ENCODE measurements around the gene HOTAIR. TPM values are rescaled to one million over a fixed set of nuclear protein-coding genes. Genes with fewer than 3 reads are reported as not detected.

Gene HOTAIR
- polyA plus RNA-seq, 2 of the 4 experiments (the other 2 are of a cell fraction), result 0.67 to 0.71 TPM

DNA sequence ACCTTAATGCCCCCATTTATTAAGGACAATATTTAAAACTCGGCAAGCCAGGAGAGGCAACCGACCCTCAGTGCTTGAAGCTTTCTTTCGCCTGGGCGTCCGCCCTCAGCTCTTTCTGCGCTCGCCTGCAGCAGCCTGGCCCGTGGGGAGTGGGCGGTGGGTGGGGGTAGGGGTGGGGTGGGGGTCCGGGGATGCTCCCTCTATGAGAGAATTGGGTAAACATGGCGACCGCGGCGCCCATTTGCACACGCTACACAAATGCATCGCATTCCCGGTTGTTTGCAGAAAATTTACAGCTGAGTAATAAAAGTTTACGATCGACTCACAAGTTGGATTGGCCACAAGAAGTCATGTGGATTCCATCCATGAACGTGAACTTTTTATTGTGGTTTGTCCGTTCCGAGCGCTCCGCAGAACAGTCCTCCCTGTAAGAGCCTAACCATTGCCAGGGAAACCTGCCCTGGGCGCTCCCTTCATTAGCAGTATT lies 41.8 kb upstream of the HOTAIR start:
- DNase-seq (ENCODE audit: low read depth in 1 of 2, low spot score in 1 of 2), result peak; percentile 78 to 84
- peak overlapping the region; percentile 61 for H3K4me3 ChIP-seq
- H3K4me2 ChIP-seq, result peak overlapping the region; percentile 96
- no peak for TF ChIP-seq RNF2 (IDR thresholded peaks at IDR 0.05; ENCODE audit: borderline replicate concordance, low read depth)
- TF ChIP-seq JUN (IDR thresholded peaks at IDR 0.05), result peak in 1 of 2 experiments; percentile 54; a peak in 2 of 5 replicates
- TF ChIP-seq BHLHE40 (IDR thresholded peaks at IDR 0.05; ENCODE audit: low read depth, low read length), result no peak
- ChIA-PET POLR2A (interaction anchor here (0.9 to 2.5 kb wide), 11 partner anchors 11 to 264 kb away, joined by 3 to 26 read pairs (median 9); partner anchors contain the start of genes CBX5, HNRNPA1, HOXC4 and HOXC5), CTCF (interaction anchor here (1.1 to 28.7 kb wide), 12 partner anchors 8 to 344 kb away, joined by 3 to 1074 read pairs (median 8); partner anchors contain the start of genes HOXC5, HOXC6, HOXC8 and HOXC9)
- ATAC-seq, result peak; percentile 7 to 23; a peak in 4 of 6 replicates
- H3K9me3 ChIP-seq, result no peaks in the 10 kb centered on the region
- no peak for FAIRE-seq
- peak overlapping the region; percentile 96 to 99 for H3K27ac ChIP-seq
- H3K4me1 ChIP-seq, result peaks cover 56% of the 10 kb centered on the region
- 15% methylated on average over 25 of the region's 25 CpGs for WGBS (ENCODE audit: missing lambda C conversion rate)

DNA sequence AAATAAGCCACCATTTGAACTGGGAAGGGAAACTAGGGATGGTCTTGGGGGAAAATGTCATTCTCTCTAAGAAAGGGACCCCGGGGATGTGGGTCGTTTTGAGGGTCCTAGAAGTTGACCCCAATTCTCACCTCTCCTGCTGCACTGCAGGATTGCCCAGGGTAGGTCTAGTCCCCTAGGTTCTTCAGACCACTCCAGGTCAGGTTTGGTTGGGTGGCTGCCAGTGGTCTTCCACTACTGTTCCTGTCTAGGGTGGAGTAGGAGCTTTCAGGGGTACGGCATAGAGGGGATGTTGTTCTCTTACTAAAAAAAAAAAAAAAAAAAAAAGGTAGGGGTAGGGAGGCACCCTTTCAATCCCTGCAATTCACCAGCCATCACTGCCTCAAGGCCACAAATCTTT lies 41.3 kb upstream of the HOTAIR start:
- no peak for TF ChIP-seq HOXB5 (CRISPR knock-in tag; IDR thresholded peaks at IDR 0.05)
- TF ChIP-seq, protein P1, sequence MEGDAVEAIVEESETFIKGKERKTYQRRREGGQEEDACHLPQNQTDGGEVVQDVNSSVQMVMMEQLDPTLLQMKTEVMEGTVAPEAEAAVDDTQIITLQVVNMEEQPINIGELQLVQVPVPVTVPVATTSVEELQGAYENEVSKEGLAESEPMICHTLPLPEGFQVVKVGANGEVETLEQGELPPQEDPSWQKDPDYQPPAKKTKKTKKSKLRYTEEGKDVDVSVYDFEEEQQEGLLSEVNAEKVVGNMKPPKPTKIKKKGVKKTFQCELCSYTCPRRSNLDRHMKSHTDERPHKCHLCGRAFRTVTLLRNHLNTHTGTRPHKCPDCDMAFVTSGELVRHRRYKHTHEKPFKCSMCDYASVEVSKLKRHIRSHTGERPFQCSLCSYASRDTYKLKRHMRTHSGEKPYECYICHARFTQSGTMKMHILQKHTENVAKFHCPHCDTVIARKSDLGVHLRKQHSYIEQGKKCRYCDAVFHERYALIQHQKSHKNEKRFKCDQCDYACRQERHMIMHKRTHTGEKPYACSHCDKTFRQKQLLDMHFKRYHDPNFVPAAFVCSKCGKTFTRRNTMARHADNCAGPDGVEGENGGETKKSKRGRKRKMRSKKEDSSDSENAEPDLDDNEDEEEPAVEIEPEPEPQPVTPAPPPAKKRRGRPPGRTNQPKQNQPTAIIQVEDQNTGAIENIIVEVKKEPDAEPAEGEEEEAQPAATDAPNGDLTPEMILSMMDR (IDR thresholded peaks at IDR 0.05), result no peak
- TF ChIP-seq, protein P2, sequence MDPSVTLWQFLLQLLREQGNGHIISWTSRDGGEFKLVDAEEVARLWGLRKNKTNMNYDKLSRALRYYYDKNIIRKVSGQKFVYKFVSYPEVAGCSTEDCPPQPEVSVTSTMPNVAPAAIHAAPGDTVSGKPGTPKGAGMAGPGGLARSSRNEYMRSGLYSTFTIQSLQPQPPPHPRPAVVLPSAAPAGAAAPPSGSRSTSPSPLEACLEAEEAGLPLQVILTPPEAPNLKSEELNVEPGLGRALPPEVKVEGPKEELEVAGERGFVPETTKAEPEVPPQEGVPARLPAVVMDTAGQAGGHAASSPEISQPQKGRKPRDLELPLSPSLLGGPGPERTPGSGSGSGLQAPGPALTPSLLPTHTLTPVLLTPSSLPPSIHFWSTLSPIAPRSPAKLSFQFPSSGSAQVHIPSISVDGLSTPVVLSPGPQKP (IDR thresholded peaks at IDR 0.05; ENCODE audit: low read depth, low read length), result no peak
- TF ChIP-seq, protein P3, sequence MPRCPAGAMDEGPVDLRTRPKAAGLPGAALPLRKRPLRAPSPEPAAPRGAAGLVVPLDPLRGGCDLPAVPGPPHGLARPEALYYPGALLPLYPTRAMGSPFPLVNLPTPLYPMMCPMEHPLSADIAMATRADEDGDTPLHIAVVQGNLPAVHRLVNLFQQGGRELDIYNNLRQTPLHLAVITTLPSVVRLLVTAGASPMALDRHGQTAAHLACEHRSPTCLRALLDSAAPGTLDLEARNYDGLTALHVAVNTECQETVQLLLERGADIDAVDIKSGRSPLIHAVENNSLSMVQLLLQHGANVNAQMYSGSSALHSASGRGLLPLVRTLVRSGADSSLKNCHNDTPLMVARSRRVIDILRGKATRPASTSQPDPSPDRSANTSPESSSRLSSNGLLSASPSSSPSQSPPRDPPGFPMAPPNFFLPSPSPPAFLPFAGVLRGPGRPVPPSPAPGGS (IDR thresholded peaks at IDR 0.05), result no peak
- TF ChIP-seq HDAC2 (IDR thresholded peaks at IDR 0.05), result no peak
- TF ChIP-seq, protein P4, sequence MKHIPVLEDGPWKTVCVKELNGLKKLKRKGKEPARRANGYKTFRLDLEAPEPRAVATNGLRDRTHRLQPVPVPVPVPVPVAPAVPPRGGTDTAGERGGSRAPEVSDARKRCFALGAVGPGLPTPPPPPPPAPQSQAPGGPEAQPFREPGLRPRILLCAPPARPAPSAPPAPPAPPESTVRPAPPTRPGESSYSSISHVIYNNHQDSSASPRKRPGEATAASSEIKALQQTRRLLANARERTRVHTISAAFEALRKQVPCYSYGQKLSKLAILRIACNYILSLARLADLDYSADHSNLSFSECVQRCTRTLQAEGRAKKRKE (CRISPR knock-in tag; IDR thresholded peaks at IDR 0.05; ENCODE audit: low read depth), result no peak
- TF ChIP-seq, protein P5, sequence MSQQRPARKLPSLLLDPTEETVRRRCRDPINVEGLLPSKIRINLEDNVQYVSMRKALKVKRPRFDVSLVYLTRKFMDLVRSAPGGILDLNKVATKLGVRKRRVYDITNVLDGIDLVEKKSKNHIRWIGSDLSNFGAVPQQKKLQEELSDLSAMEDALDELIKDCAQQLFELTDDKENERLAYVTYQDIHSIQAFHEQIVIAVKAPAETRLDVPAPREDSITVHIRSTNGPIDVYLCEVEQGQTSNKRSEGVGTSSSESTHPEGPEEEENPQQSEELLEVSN (IDR thresholded peaks at IDR 0.05; ENCODE audit: borderline replicate concordance, low read depth), result no peak
- TF ChIP-seq HEYL (CRISPR knock-in tag; IDR thresholded peaks at IDR 0.05), result no peak
- TF ChIP-seq SREBF2 (IDR thresholded peaks at IDR 0.05), result no peak
- H3K4me3 ChIP-seq, result peak overlapping the region; percentile 61
- no peaks in the 10 kb centered on the region for H3K9me3 ChIP-seq
- no peak for DNase-seq (ENCODE audit: low read depth in 1 of 2, low spot score in 1 of 2)
- peak overlapping the region; percentile 96 for H3K4me2 ChIP-seq
- FAIRE-seq, result no peak
- POLR2A ChIA-PET, result interaction anchor here (0.9 to 2.5 kb wide), 9 partner anchors 10 to 200 kb away, joined by 3 to 26 read pairs (median 11); partner anchors contain the start of genes HOXC4, HOXC5, HOXC6 and HOXC9
- peaks cover 56% of the 10 kb centered on the region for H3K4me1 ChIP-seq
- 88% methylated on average over 3 of the region's 3 CpGs for WGBS (ENCODE audit: missing lambda C conversion rate)
- peak overlapping the region; percentile 96 to 99 for H3K27ac ChIP-seq
- ATAC-seq, result no peak
- CTCF ChIA-PET, result interaction anchor here (1.0 to 28.7 kb wide), 10 partner anchors 7 to 270 kb away, joined by 3 to 1074 read pairs (median 8); partner anchors contain the start of genes HOXC5, HOXC6, HOXC9 and SMUG1

DNA sequence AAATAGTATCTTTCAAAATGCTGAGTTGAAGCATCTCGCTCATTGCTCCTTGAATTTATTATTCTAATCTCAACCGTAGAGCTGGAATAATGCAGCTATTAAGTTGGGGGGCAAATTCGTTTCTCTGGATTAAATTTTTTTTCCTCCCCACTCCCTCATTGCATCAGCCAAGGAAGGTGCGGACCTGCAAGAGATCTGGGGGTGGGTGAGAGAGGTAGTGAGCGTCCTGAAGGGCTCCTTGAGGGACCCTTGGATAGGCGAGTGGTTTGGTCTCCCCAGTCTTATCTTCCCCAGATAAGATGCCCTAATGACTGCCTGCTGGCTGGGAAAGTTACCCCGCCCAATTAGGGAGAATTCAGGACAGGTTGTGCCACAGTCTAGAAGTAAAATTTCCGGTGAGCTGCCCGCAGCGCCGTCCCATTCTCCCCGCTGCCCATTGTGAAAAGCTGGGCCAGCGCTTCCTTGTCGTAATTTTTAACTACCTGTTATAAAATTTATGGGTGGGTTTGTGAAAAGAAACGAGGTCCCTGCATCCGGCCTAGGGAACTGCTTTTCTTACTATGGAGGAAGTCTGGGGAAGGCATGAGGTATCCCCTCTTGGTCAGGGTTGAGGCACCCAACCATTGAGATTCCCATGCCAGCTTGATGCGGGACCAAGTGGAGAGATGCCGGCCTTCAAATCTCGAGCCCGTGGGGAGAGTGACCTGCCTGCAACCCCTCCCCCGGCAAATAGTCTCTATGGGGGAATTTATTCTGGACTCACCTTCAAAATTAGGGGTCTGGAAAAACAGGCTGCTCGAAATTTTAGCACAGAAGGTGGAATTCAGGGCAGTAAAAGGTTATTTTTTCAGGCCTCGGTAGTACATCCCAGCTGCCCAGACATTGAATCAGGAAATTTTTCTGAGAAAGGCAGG lies 40.5 kb upstream of the HOTAIR start:
- TF ChIP-seq BHLHE40 (IDR thresholded peaks at IDR 0.05; ENCODE audit: low read depth, low read length) (no peak), HOXB13 (CRISPR knock-in tag; IDR thresholded peaks at IDR 0.05; ENCODE audit: low read depth) (no peak), RCOR1 (IDR thresholded peaks at IDR 0.05; ENCODE audit: low read depth, low read length) (no peak), MAZ (IDR thresholded peaks at IDR 0.05; ENCODE audit: borderline replicate concordance, low read depth, low read length) (no peak), CEBPB (IDR thresholded peaks at IDR 0.05) (no peak)
- TF ChIP-seq, protein P6, sequence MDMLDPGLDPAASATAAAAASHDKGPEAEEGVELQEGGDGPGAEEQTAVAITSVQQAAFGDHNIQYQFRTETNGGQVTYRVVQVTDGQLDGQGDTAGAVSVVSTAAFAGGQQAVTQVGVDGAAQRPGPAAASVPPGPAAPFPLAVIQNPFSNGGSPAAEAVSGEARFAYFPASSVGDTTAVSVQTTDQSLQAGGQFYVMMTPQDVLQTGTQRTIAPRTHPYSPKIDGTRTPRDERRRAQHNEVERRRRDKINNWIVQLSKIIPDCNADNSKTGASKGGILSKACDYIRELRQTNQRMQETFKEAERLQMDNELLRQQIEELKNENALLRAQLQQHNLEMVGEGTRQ (IDR thresholded peaks at IDR 0.05), result no peak
- H3K4me2 ChIP-seq, result peak overlapping the region; percentile 96
- ATAC-seq (no peak), DNase-seq (ENCODE audit: low read depth in 1 of 2, low spot score in 1 of 2) (no peak), FAIRE-seq (no peak)
- H3K4me1 ChIP-seq, result peaks cover 60% of the 10 kb centered on the region
- ChIA-PET CTCF (interaction anchor here (1.0 to 28.7 kb wide), 7 partner anchors 8 to 250 kb away, joined by 3 to 1074 read pairs (median 9); partner anchors contain the start of genes HOXC5, HOXC6 and SMUG1), POLR2A (no interaction called here)
- 90% methylated on average over 23 of the region's 23 CpGs for WGBS (ENCODE audit: missing lambda C conversion rate)
- no peaks in the 10 kb centered on the region for H3K9me3 ChIP-seq
- H3K4me3 ChIP-seq, result no peak overlapping the region
- H3K27ac ChIP-seq, result peak overlapping the region; percentile 96 to 99; a peak in 5 of 6 replicates

Measured in A549 (cell line).